Glomerular visceral epithelial cell (primary cell): Measurements from ENCODE around the gene ZNF770.

Experiments
- DNase-seq: peaks from one replicate; pipeline ENCODE4 v3.0.0-alpha.2; 2016; ENCODE audit errors: extremely low spot score

Gene ZNF770

GRCh38 chr15:34988027-34988902 lies at the start of gene ZNF770:
TSS of gene ZNF770 (minus strand) at chr15:34988287. CDS start at chr15:34983434, 4,853 bp downstream.
- peak; percentile 79 for DNase-seq

DNA sequence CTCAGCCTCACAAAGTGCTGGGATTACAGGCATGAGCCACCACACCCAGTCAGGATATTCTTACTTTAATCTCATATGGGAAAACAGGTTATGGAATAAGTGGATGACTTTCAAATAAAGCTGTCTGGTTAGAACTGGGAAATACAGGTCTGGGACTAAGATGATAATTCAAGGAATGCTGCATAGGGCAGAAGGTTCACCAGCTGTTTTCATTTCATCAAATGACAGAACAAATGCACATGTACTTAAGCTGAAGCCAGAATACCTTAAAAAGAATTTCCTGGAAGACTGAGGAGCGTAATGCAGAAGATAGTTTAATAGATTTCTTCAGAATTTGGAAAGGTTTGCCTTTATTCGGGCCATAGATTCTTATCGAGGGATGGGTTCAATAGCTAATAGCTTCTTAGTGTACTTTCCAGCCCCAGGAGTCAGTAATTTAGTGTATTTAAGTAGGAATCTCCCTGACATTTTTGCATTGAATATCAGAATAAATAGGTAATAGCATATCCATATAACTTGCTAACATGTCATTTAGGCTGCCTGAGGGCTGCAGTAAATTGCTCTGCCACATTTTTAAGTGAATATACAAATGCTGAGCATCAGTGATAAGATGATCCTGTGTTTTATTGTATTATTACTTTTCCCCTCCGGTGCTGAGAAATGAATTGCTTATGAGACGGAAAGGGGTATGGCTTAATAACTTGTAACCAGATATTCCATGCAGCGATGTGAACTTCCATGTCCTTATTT lies 40.3 kb upstream of the ZNF770 start:
- DNase-seq, result no peak

DNA sequence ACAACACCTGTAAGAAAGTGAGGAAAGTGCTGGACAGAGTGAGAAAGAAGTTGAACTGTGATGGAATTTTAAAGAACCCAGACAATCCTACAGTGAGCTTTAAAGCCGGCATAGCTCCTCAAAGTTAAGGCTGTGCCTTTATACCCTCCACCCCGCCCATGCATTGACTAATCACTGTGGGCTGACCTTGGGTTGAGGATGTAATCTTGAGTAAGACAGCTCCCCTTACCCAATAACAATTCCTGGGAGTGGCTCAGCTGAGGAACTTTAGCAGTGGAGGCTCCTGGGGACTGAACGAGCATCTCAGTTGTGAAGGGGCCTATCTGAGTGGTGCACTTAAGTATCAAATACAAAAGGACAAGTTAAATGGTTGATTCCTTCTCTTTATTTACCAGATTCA lies 35.7 kb upstream of the ZNF770 start:
- no peak for DNase-seq

- no peak for DNase-seq
These were observed 32.9 kb upstream of the ZNF770 start for GRCh38 chr15:35020974-35021373.

DNA sequence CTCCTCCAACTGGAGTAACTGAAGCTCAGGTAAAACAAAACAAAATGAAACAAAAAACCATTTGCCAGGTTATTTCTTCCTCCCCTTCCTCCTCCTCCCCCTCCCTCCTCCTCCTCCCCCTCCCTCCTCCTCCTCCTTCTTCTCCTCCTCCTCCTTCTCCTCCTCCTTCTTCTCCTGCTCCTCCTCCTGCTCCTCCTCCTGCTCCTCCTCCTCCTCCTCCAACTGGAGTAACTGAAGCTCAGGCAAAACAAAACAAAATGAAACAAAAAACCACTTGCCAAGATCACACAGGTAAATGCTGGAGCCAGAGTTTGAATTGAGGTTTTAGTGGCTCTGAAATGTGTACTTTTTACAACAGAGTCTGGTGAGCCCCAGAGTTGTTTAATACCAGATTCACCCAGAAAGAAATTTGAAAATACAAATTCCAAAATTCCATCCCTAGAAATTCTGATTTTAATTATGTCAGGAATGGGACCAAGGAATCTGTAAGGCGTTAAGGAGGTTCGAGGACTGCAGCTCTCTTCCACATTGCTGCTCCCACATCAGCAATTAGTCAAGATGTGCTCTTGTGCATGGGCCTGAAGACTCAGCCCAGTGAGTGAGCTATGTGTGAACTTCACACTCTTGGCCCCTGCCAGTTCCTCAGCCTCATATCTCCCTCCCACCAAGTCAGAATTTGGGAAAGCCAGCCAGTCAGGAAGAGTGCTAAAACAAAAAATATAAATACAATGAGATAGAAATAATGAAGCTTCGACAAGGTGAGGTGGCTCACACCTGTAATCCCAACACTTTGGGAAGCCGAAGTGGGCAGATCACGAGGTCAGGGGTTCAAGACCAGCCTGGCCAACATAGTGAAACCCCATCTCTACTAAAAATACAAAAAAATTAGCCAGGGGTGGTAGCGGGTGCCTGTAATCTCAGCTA lies 31.6 kb upstream of the ZNF770 start:
- peak; percentile 54 for DNase-seq

DNA sequence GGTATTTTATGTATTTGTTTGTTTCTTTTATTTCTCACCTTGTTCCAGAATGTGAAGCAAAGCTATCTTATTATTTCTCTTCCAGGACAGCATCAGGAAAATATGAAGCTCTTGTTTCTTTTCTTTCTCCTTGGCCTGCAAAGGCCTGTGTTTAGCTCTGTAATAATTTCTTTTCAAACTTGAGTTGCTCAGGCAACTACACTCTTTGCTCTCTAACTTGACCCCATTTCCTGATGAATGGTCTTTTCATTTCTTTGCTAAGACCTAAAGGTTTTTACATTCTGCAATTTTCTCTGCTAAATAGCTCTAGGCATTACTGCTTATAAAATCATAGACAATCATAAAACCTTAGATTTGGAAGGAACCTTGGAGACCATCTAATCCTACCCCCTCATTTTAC lies 26.2 kb upstream of the ZNF770 start:
- no peak for DNase-seq

DNA sequence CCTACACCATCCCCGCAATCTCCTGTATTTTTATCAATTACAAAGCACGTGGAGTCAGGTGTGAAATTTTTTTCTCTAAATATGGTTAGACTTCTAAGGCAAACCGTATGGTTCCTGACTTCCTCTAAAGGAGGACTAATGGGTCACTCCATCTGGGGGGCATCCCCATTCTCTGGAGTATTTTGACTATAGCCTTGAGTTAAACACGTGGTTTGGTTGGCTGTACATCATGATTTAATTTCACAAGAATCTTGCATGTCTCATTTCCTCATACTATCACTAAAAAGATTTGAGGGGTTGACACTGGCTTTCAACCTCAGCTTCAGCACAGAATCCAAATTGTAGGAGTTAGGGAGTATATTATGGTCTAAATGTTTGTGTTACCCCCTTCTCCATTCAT lies 25.3 kb upstream of the ZNF770 start:
- DNase-seq, result peak; percentile 8

DNA sequence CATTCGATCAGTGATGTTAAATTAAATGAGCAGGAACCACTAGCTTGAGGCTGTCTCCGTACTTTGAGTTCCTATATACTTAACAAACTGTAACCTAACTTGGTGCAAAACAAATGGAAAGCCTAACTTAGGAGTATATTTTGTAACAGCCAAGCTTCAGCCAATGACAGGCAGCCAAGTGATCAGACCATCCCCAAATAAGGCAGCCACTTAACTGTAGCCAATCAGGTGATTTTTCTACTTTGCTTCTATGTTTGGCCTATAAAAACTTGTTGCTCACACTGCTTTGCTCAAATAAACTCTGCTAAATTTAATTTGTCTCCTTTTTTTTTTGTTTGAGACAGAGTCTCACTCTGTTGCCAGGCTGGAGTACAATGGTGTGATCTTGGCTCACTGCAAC lies 19.3 kb upstream of the ZNF770 start:
- no peak for DNase-seq

DNA sequence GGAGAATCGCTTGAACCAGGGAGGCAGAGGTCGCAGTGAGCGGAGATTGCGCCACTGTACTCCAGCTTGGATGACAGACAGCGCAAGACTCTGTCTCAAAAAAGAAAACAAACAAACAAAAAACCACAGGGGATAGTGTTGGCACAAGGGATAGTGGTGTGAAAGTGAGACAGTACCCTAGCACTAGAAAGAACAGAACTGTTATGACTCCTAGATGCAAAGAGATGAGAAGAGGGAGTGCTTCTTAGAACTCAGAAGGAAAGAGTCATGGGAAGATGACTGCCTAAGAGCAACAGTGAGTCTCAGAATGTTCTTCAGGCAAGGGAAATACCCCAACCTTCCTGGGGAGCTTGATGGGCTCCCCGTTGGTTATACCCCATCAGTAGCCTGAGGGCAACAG lies 17.8 kb upstream of the ZNF770 start:
- DNase-seq, result no peak

DNA sequence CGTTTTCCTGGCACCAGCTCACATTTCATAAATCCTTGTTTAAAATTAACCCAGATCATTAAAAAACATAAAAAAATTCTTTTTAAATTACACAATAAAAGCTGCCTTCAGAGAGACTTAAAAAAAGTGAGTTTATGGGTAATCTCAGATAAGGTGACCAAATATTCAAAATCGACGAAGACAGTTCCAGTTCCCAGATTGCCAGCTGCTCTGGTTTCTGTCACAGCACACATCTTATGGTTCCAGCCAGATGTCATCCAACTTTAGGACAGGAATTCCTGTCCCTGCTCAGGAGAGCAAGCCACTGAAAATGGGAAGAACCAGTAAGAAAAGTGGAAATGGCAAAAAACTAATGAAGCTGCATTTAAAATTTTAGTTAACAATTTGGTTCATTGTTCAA lies 15.8 kb upstream of the ZNF770 start:
- DNase-seq, result no peak

DNA sequence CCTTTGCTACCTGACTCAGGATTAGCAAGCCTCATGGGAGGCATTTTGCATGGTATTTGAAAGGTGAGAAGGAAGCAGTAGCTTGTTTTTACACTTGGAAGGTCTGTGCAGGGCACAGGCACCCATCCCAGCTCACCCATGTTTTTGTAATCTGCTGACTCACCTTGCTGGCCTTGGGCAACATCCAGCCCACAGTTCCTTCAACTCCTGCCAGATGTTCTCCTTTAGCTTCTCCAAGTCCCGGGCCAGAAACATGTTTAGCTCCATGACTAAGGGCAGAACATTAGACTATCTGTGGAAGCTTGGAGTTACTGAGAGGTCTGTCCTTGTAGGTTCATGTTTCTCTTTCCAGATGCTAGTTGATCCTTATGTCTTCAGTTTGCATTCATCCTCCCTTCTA lies 12.4 kb upstream of the ZNF770 start:
- DNase-seq, result peak; percentile 68

GRCh38 chr15:34999906-35000305 lies 11.8 kb upstream of the ZNF770 start:
- no peak for DNase-seq

DNA sequence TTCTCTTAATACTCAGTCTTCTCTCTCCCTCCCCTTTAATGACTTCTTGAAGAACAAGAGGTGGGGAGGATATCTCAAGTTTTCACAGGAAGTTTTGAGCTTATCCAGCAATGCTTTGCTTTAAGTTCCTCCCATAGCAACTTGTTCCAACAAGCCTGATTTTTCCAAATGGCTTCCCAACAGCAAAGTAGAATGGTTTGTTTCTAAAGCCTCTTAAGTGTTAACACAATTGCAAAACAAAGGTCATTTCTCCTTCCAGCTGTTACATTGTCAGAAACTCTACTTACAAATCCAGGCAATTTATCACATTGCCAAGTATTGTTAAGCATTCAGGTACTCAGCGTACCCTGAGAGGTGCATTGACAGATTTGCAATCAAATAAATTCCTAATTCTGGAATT lies 6.8 kb upstream of the ZNF770 start:
- no peak for DNase-seq

- no peak for DNase-seq
These were observed 5.8 kb upstream of the ZNF770 start for GRCh38 chr15:34993877-34994276.

- DNase-seq, result no peak
These were observed 5.3 kb upstream of the ZNF770 start for GRCh38 chr15:34993412-34993811.

- no peak for DNase-seq
These were observed 469 bp downstream of the ZNF770 start for GRCh38 chr15:34987609-34988026.

DNA sequence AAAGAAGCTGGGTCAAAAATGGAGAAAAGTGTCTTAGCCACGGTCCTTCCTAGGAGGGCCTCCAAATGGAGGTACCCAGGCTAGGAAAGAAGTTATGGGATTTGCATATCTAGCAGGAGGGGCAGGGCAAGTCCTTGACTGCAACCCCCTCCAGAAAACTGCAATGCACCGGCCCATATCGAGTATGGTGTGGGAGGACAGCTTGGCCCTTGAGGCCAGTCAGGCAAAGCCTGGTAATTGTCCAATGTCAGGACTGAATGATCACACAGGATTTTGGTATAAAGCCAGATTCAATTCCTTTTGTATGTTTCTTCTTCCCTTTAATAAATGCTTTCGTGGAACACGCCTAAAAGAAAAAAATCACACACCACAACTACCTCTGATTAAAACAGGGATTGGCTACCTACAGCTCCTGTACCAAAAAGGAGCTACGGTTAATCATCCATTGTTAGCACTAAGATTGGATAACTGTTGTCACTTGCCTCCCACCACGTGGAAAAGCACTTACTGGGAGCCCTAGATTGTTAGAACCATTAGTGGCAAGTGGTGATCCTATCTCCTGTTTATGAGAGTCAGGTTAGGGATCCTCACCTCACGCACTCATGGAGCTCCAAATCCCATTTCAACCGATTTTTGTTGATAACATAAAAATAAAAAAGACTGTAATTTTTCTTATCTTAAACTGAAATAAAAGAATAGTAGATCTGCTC lies 1.2 kb downstream of the ZNF770 start:
- peak; percentile 36 for DNase-seq

GRCh38 chr15:34986326-34986725 lies 1.8 kb downstream of the ZNF770 start:
- DNase-seq, result no peak

GRCh38 chr15:34984889-34985630 lies 3.0 kb downstream of the ZNF770 start:
- DNase-seq, result peak; percentile 42

DNA sequence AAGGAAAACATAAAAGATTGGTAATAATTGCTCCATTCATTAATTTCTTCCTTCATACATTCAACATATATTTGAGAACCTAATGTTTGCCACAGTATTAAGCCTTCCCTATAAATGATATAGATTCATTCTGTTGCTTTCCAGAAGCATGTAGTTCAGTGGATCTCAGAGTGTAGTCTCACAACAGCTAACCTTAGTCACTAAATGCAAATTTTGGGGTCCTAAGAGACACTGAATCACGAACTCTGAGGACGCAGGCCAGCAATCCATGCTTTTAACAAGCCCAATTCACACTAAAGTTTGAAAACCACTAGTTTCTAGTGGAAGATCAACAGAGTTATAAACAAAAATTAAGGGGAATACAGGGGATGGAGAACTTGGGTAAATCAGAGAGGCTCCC lies 11.3 kb downstream of the ZNF770 start:
- DNase-seq, result no peak

DNA sequence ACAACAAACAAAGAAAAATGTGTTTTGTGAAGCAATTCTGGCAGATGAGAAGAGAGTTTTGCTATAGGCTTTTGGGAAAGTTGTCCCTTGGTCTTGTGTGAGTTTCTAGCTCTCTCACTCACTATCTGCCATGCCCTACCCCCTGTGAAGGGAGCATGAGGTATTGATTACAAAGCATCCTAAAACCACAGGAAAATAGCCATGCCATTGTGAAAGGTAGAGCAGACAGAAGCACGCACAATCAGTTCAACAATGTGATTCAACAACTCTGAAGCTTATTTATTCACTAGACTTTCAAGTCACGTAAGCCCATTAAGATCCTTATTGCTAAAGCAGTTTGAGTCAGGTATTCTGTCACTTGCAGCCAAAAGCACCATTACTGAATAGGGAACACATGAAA lies 12.0 kb downstream of the ZNF770 start:
- no peak for DNase-seq
